MM.1S (cell line): ENCODE results near the gene FXYD4.

ENCODE experiments used
- DNase-seq: peaks from one replicate; pipeline ENCODE4 v3.0.0-alpha.2; 2015
- H2AFZ ChIP-seq: fragments of 300-600 bp; sonication (generic); 2 replicates; pipeline ENCODE4 v1.6.0; 2016; ENCODE audit warnings: antibody characterized with exemption, low read length
- H3F3A ChIP-seq: fragments of 300-600 bp; sonication (generic); 2 replicates; pipeline ENCODE4 v1.6.1; 2016; ENCODE audit warnings: mild to moderate bottlenecking, antibody characterized with exemption, low read length, moderate library complexity, mixed read lengths; ENCODE audit not compliant: insufficient read depth
- H3K27ac ChIP-seq: fragments of 300-600 bp; sonication (generic); 2 replicates; pipeline ENCODE4 v1.5.1; 2016; ENCODE audit warnings: mild to moderate bottlenecking, low read length
- H3K27me3 ChIP-seq: fragments of 300-600 bp; sonication (generic); replicated peaks from 2 replicates; pipeline ENCODE4 v1.6.0; 2016; ENCODE audit warnings: low read length; ENCODE audit not compliant: insufficient read depth
- H3K36me3 ChIP-seq: fragments of 300-600 bp; sonication (generic); replicated peaks from 2 replicates; pipeline ENCODE4 v1.6.1; 2016; ENCODE audit warnings: mild to moderate bottlenecking, low read length, mixed read lengths; ENCODE audit not compliant: insufficient read depth
- H3K4me1 ChIP-seq: fragments of 300-600 bp; sonication (generic); 2 replicates; pipeline ENCODE4 v1.6.1; 2016; ENCODE audit warnings: low read length, mixed read lengths
- H3K4me2 ChIP-seq: fragments of 300-600 bp; sonication (generic); 2 replicates; pipeline ENCODE4 v1.6.0; 2016; ENCODE audit warnings: low read depth, low read length
- H3K4me3 ChIP-seq: fragments of 300-600 bp; sonication (generic); 2 replicates; pipeline ENCODE4 v1.5.1; 2016; ENCODE audit warnings: low read length, mixed read lengths
- H3K79me2 ChIP-seq: fragments of 300-600 bp; sonication (generic); 2 replicates; pipeline ENCODE4 v1.6.1; 2016; ENCODE audit warnings: mixed run types, low read length, mixed read lengths
- H3K9ac ChIP-seq: fragments of 300-600 bp; sonication (generic); 2 replicates; pipeline ENCODE4 v1.6.1; 2016; ENCODE audit warnings: low read length, mixed read lengths
- H3K9me2 ChIP-seq: fragments of 300-600 bp; sonication (generic); replicated peaks from 2 replicates; pipeline ENCODE4 v1.6.1; 2016; ENCODE audit warnings: mild to moderate bottlenecking, low read length, mixed read lengths; ENCODE audit not compliant: insufficient read depth
- H3K9me3 ChIP-seq: fragments of 300-600 bp; sonication (generic); replicated peaks from 2 replicates; pipeline ENCODE4 v1.6.1; 2016; ENCODE audit warnings: mild to moderate bottlenecking, low read length, mixed read lengths; ENCODE audit not compliant: insufficient read depth
- H4K20me1 ChIP-seq: fragments of 300-600 bp; sonication (generic); 2 replicates; pipeline ENCODE4 v1.6.1; 2016; ENCODE audit warnings: mild to moderate bottlenecking, low read length, moderate library complexity, mixed read lengths; ENCODE audit not compliant: insufficient read depth
- EZH2 ChIP-seq: fragments of 300-600 bp; sonication (generic); optimal IDR thresholded peaks from 2 replicates; pipeline ENCODE3; 2017; ENCODE audit warnings: low read depth, mild to moderate bottlenecking, antibody characterized with exemption, low read length, mixed read lengths
- EZH2phosphoT487 ChIP-seq: fragments of 300-600 bp; sonication (generic); IDR thresholded peaks from 2 replicates; pipeline ENCODE4 v1.6.1; 2018; ENCODE audit warnings: antibody characterized with exemption, low read length
- TF ChIP-seq, protein P1 (sequence below): fragments of 300-600 bp; sonication (generic); IDR thresholded peaks from 2 replicates; pipeline ENCODE4 v1.5.1; 2016; ENCODE audit warnings: antibody characterized with exemption, low read length, mixed read lengths

The FXYD4 gene

GRCh38 chr10:43353495-43354329, 17.7 kb upstream of the FXYD4 start:
- Histone ChIP-seq H3K79me2 (no peaks in the 10 kb centered on the region), H3K4me1 (no peaks in the 10 kb centered on the region), H3K9ac (no peak overlapping the region), H3K9me3 (no peaks in the 10 kb centered on the region), H3K4me3 (no peak overlapping the region), H3K27me3 (0 out of 2 replicates have a peak, but pooled peaks cover 3% of the 10 kb centered on the region), H3K9me2 (no peaks in the 10 kb centered on the region), H2AFZ (no peak overlapping the region), H3K36me3 (no peaks in the 10 kb centered on the region), H3K4me2 (no peak overlapping the region), H4K20me1 (no peaks in the 10 kb centered on the region), H3F3A (no peaks in the 10 kb centered on the region), H3K27ac (no peak overlapping the region)
- DNase-seq, result no peak
- TF ChIP-seq, protein P1, sequence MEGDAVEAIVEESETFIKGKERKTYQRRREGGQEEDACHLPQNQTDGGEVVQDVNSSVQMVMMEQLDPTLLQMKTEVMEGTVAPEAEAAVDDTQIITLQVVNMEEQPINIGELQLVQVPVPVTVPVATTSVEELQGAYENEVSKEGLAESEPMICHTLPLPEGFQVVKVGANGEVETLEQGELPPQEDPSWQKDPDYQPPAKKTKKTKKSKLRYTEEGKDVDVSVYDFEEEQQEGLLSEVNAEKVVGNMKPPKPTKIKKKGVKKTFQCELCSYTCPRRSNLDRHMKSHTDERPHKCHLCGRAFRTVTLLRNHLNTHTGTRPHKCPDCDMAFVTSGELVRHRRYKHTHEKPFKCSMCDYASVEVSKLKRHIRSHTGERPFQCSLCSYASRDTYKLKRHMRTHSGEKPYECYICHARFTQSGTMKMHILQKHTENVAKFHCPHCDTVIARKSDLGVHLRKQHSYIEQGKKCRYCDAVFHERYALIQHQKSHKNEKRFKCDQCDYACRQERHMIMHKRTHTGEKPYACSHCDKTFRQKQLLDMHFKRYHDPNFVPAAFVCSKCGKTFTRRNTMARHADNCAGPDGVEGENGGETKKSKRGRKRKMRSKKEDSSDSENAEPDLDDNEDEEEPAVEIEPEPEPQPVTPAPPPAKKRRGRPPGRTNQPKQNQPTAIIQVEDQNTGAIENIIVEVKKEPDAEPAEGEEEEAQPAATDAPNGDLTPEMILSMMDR, result no peak
- no peak for TF ChIP-seq EZH2
- no peak for TF ChIP-seq EZH2phosphoT487

DNA sequence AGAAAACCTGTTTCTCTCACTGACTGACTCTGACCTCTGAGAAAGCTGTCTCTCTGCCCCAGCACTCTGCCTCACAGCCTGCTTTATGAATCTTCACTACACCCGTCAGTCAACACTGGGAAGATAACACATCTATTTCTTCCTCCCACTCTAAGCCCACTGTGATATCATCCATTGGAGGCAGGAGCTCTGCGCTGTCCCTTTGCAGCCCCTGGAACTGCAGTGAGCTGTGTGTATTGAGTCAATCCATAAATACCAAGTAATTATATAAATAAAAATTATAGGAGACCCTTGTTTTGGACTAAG, 17.2 kb upstream of the FXYD4 start:
- TF ChIP-seq EZH2 (no peak), EZH2phosphoT487 (no peak)
- TF ChIP-seq, protein P1, result no peak

DNA sequence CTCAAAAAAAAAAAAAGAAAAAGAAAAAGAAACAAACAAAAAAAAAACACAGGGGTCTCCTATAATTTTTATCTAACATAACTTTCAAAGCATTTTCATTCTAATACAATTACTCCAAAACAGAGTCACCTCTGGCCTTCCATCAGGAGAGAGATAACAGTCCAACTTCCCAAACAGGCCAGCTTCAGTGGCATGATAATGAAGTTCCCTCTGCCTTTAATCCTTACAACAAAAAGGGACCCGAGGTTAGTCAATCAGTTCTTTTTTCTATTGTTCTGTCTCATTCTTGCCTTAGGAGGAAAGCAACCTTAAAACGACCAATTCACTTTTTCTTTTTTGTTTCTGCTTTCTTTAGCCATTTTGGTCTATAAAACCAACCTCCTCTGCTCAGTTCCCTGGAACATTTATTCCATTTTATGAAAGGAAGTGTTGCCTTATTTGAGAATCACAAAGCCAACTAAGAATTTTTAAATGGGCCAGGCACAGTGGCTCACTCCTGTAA, 16.5 kb upstream of the FXYD4 start:
- Histone ChIP-seq H3F3A (no peaks in the 10 kb centered on the region), H3K27ac (no peak overlapping the region), H3K36me3 (no peaks in the 10 kb centered on the region)

More for the DNA sequence above, 17.2 kb upstream of the FXYD4 start:
- no peak overlapping the region for H3K4me2 ChIP-seq
- H3K9me2 ChIP-seq, result no peaks in the 10 kb centered on the region
- no peaks in the 10 kb centered on the region for H3K9me3 ChIP-seq
- no peak overlapping the region for H3K9ac ChIP-seq
- H2AFZ ChIP-seq, result no peak overlapping the region
- H3K27ac ChIP-seq, result no peak overlapping the region
- H3K4me3 ChIP-seq, result no peak overlapping the region
- no peak for DNase-seq
- 0 out of 2 replicates have a peak, but pooled peaks cover 3% of the 10 kb centered on the region for H3K27me3 ChIP-seq
- H4K20me1 ChIP-seq, result no peaks in the 10 kb centered on the region
- no peaks in the 10 kb centered on the region for H3K36me3 ChIP-seq
- H3K79me2 ChIP-seq, result no peaks in the 10 kb centered on the region
- no peaks in the 10 kb centered on the region for H3F3A ChIP-seq
- H3K4me1 ChIP-seq, result no peaks in the 10 kb centered on the region

More for the DNA sequence above, 16.5 kb upstream of the FXYD4 start:
- Histone ChIP-seq H3K4me3 (no peak overlapping the region), H3K27me3 (0 out of 2 replicates have a peak, but pooled peaks cover 3% of the 10 kb centered on the region), H3K4me1 (no peaks in the 10 kb centered on the region), H3K9me2 (no peaks in the 10 kb centered on the region), H3K9me3 (no peaks in the 10 kb centered on the region), H2AFZ (no peak overlapping the region), H3K4me2 (no peak overlapping the region), H3K9ac (no peak overlapping the region), H3K79me2 (no peaks in the 10 kb centered on the region), H4K20me1 (no peaks in the 10 kb centered on the region)
- TF ChIP-seq EZH2, result no peak
- TF ChIP-seq, protein P1, result no peak
- TF ChIP-seq EZH2phosphoT487, result no peak
- DNase-seq, result no peak
